Fibroblast of skin of left biceps (primary cell): ENCODE results near the gene WNT5B.
A peak's percentile ranks its signal among the peaks of the same experiment; 100 is the strongest.

Experiments
- DNase-seq, 2 experiments: peaks; one replicate each; pipeline ENCODE4 v3.0.0-alpha.2; 2013; ENCODE audit warnings: low read depth in 2 of 2

Gene WNT5B

DNA sequence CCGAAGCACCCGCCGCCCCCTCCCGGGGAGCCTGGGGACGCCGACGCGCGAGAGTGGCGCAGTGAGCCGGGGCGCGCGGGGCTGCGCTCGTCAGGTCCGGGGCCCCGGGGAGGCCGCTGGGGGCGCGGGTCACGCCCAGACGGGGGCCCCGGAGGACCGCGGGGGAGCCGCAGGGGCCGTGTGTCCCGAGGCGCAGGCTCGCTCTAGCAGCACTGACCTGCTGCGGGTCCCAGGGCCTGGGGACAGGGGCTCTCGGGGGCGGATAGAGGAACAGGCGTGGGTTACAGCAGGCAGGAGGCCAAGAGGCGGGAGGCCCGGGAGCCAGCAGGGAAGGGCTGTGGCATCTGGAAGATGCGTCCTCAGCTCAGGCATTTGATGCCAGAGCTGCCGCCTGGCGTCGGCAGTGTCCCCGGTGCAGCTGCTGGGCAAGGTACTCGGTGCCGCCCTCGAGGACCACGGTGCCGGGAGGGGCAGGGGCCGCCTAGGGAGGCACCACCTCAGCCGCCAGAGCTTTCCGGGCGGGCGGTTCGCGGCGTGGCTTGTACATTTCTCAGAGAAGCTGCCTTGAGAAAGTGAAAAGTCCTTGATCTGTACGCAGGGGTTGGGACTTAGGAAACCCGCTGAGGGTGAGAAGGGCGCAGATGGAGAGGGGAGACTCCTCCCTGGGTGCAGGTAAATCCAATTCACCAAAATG, 1.2 kb downstream of the WNT5B start:
- DNase-seq: no peak

GRCh38 chr12:1630827-1631591, 2.0 kb downstream of the WNT5B start:
- DNase-seq: no peak

- no peak for DNase-seq
Measured at GRCh38 chr12:1632702-1633101, 3.7 kb downstream of the WNT5B start.

- no peak for DNase-seq
Measured at GRCh38 chr12:1633459-1633858, 4.4 kb downstream of the WNT5B start.

- no peak for DNase-seq
Measured at GRCh38 chr12:1634149-1634548, 5.1 kb downstream of the WNT5B start.

DNA sequence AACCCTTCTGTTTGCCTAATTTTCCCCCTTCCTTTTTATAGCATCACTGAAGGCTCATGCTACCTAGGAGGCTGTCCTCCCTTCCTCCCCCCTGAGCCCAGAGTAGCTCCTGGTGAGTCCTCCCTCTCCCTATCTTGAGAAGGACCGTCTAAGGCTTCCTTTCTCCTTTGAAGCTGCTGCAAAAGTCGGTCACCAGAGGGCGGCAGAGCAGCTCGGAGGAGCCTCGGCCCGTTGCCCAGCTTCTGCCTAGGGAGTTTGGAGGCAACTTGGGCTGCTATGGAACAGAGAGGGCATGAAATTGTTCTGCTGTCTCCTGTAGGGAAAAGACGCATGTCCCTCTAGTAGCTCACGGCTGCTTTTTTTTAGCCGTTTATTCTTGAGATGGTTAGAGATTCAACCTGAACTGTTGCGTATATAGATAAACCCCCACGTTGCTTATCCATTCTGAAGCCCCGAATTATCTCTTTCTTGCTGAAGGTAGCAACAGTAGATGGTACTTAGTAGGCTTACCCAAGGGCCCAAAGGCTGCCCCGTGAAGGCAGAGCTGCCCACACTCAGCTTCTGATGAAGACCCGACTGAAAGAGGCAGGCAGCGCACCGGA, 5.7 kb downstream of the WNT5B start:
- peak; percentile 19 to 24 for DNase-seq

- no peak for DNase-seq
Measured at GRCh38 chr12:1635301-1636095, 6.5 kb downstream of the WNT5B start.

GRCh38 chr12:1638203-1638602, 9.2 kb downstream of the WNT5B start:
- no peak for DNase-seq

- no peak for DNase-seq
Measured at GRCh38 chr12:1639538-1639937, 10.5 kb downstream of the WNT5B start.

GRCh38 chr12:1640328-1641234, 11.6 kb downstream of the WNT5B start:
- no peak for DNase-seq

GRCh38 chr12:1642513-1642912, 13.5 kb downstream of the WNT5B start:
- DNase-seq: no peak

GRCh38 chr12:1643043-1643442, 14.0 kb downstream of the WNT5B start:
- DNase-seq: no peak

GRCh38 chr12:1643905-1644533, 15.0 kb downstream of the WNT5B start:
- no peak for DNase-seq

- DNase-seq: peak; percentile 36 to 40
Measured at GRCh38 chr12:1644534-1645438, 15.8 kb downstream of the WNT5B start.

GRCh38 chr12:1645819-1646218, 16.8 kb downstream of the WNT5B start:
- no peak for DNase-seq

DNA sequence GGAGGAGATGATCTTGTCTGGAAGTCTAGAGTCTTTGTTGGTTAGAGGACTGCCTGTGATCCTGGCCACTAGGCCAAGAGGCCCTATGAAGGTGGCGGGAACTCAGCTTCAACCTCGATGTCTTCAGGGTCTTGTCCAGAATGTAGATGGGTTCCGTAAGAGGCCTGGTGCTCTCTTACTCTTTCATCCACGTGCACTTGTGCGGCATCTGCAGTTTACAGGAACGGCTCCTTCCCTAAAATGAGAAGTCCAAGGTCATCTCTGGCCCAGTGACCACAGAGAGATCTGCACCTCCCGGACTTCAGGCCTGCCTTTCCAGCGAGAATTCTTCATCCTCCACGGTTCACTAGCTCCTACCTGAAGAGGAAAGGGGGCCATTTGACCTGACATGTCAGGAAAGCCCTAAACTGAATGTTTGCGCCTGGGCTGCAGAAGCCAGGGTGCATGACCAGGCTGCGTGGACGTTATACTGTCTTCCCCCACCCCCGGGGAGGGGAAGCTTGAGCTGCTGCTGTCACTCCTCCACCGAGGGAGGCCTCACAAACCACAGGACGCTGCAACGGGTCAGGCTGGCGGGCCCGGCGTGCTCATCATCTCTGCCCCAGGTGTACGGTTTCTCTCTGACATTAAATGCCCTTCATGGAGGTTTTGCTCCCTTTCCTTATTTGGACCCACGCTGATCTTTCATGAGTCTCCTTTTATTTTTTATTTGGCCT, 17.7 kb downstream of the WNT5B start:
- DNase-seq: no peak

DNA sequence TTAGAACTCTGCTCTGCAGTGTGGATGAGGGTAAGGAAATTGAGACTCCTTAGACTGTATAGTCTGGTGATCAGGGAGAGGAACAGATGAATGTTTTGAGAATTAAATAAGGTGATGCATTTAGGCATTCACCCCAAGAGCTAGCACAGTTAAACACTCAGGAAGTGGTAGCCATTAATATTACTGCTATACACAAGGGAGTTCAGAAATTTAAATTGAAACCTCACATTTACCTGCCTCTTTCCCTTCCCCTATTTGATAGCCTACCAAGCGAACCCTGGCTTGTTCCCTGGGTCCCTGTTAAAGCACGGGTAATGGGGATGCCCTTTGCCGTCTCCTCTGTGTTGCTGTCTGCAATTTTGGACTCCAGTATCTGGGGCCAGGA, 18.2 kb downstream of the WNT5B start:
- DNase-seq: no peak

DNA sequence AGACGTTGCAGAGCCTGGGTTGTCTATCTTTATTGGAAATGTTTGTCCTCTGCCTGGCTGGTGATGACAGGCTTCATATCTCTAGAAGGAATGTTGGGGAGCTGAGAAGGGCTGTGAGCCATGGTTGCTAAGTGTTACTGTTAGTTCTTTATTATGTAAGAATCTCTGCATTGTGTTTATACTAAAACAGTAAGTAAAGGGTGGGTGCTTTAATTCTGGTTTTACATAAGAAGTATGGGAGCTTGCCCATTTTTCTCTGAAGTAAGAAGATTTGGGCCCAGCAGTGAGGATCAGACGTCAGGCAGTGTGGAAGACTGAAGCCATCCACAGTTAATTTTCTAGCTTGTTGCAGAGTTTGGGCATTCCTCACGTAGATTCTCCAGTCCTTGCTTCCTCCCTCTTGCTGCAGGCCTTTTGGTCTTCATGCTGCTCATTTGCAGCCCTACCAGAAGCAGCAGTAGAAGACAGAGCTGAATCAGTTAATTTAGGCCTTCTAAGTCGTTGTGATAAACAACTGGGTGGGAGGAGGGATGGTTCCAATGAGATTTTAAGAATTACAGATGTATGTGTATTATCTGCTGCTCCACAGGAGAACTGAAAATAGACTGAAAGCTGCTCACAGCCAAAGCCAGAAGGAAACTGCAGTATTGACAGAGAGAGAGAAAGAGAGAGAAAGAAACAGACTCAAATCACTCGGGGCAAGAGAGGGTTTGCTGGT, 21.4 kb downstream of the WNT5B start:
- peak; percentile 54 to 58 for DNase-seq
